ENCODE data around the gene RABEP1.
"Not testable (repeated sequence)": the region's sequence is repeated elsewhere in the genome, so short reads cannot be mapped to it uniquely, and the experiment has no call there.

The RABEP1 gene

DNA sequence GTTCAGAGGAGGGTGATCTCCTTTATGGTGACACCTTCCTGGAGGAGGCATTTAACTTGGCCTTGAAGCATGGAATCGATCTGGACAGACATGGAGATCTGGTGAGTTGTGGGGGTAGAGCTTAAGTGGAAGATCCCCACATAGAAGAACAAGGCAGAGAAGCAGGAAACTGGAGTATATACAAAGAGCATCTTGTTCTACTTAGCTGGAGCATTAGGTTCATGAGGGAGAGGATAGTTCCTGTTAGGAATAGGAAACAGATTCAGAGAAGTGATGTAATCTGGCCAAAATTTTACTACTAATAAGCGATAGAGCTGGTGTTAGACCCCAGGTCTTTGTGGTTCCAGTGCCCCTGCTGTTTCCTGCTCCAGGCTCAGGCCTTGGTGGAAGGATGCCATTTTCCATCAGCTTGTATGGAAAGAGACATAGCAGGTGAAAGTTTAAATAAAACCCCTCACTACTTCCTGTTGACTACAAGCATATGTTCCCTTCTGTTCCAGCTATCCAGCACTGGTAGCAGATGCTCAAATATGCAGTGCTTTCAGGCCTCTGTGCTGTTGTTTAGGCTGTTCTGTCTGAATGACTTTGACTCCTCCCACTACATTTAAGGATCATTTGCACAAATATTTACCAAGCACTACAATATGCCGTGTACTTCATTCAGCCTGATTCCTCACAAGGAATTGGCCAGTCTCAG is 147.3 kb downstream of the RABEP1 start:
- Histone ChIP-seq H3K27me3 (replicated peaks) (no peaks in the 10 kb centered on the region), H3K4me3 (ENCODE audit: low read depth, low read length) (no peak overlapping the region), H3K27ac (no peak overlapping the region), H3K36me3 (replicated peaks) (peaks cover 75% of the 10 kb centered on the region)
- TF ChIP-seq CTCF (IDR thresholded peaks at IDR 0.05; ENCODE audit: low read depth, low read length, missing control alignments) = no peak
- no peak for DNase-seq
- in situ Hi-C loops (cut with HindIII; ENCODE audit: low pct_ligation_motif_present, low sequenced_read_pairs) = no loop called here

- DNase-seq = no peak
- H3K27ac ChIP-seq = no peak overlapping the region
- H3K27me3 ChIP-seq (replicated peaks) = no peaks in the 10 kb centered on the region
- H3K36me3 ChIP-seq (replicated peaks) = peaks cover 73% of the 10 kb centered on the region
- H3K4me3 ChIP-seq (ENCODE audit: low read depth, low read length) = no peak overlapping the region
- TF ChIP-seq CTCF (IDR thresholded peaks at IDR 0.05; ENCODE audit: low read depth, low read length, missing control alignments) = no peak
- in situ Hi-C loops (cut with HindIII; ENCODE audit: low pct_ligation_motif_present, low sequenced_read_pairs) = no loop called here
These were observed 148.4 kb downstream of the RABEP1 start for GRCh38 chr17:5430413-5430999.

DNA sequence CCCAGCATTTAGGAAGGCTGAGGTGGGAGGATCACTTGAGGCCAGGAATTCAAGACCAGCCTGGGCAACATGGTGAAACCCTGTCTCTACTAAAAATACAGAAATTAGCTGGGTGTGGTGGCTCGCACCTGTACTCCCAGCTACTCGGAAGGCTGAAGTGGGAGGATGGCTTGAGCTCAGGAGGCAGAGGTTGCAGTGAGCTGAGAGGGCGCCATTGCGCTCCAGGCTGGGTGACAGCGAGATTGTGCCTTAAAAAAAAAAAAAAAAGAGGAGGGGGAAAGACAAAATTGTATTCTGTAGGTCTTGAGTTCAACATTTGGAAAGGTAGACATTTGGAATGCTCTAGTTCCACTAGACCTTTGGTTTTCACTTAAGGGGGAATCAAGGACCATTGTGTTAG is 149.2 kb downstream of the RABEP1 start:
- TF ChIP-seq CTCF (IDR thresholded peaks at IDR 0.05; ENCODE audit: low read depth, low read length, missing control alignments) = peak; percentile 7
- DNase-seq; H3K4me3 ChIP-seq (ENCODE audit: low read depth, low read length); H3K27ac ChIP-seq; H3K27me3 ChIP-seq (replicated peaks); in situ Hi-C loops (cut with HindIII; ENCODE audit: low pct_ligation_motif_present, low sequenced_read_pairs): not testable (repeated sequence)
- H3K36me3 ChIP-seq (replicated peaks) = peaks cover 70% of the 10 kb centered on the region

- H3K4me3 ChIP-seq (ENCODE audit: low read depth, low read length) = no peak overlapping the region
- in situ Hi-C loops (cut with HindIII; ENCODE audit: low pct_ligation_motif_present, low sequenced_read_pairs) = no loop called here
- TF ChIP-seq CTCF (IDR thresholded peaks at IDR 0.05; ENCODE audit: low read depth, low read length, missing control alignments) = no peak
- no peak for DNase-seq
- H3K36me3 ChIP-seq (replicated peaks) = peaks cover 73% of the 10 kb centered on the region
- H3K27me3 ChIP-seq (replicated peaks) = no peaks in the 10 kb centered on the region
- no peak overlapping the region for H3K27ac ChIP-seq
These were observed 150.0 kb downstream of the RABEP1 start for GRCh38 chr17:5431949-5432556.

DNA sequence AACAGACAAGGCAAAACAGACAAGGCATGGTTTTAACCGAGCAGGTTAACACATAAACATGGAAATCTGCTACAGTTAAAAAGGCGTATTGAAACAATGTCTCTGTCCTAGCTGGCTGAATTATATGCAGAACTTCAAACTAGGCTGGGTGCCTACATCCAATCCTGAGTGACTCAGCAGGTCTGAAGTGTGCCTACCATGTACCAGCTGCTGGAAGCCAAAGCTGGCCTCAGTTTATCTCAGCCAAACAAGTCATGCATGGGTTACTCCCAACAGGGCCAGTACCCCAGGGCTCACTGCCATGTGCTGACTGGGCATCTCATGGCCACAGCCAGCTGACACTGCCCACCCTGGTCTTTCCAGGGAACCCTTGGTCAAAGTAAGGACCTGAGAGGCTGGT is 152.9 kb downstream of the RABEP1 start:
- Histone ChIP-seq H3K36me3 (replicated peaks) (peaks cover 49% of the 10 kb centered on the region), H3K4me3 (ENCODE audit: low read depth, low read length) (no peak overlapping the region), H3K27me3 (replicated peaks) (no peaks in the 10 kb centered on the region), H3K27ac (no peak overlapping the region)
- no peak for TF ChIP-seq CTCF (IDR thresholded peaks at IDR 0.05; ENCODE audit: low read depth, low read length, missing control alignments)
- no peak for DNase-seq
- in situ Hi-C loops (cut with HindIII; ENCODE audit: low pct_ligation_motif_present, low sequenced_read_pairs) = no loop called here

All from brain microvascular endothelial cell (primary cell).